Endothelial cell of hepatic sinusoid (primary cell): Measurements from ENCODE around the gene ANTXRL.
"Not testable (repeated sequence)": the region's sequence is repeated elsewhere in the genome, so short reads cannot be mapped to it uniquely, and the experiment has no call there.

Experiments used
- in situ Hi-C: cut with HindIII; loops from 2 replicates; pipeline ENCODE4 v1.10.0; 2017; ENCODE audit warnings: low sequenced_read_pairs

Gene ANTXRL

DNA sequence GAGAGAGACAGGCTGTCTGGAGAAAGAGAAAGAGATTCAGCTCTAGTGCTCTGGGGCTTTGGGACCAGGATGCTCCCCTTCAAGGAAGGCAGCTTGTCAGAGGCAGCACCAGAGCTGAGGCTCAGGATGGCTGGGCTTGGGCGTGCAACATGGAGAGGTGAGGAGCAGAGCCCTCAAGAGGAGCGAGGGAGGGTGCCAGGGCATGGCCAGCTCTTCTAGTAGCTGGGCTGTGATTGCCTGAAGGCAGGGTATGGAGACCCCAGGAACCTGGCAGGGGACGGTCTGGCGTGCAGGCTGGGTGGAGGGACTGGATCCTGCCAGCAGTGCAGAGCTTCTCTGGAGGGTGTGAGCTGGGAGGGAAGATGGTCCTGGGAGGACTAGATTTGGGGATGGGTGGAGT, 40.2 kb downstream of the ANTXRL start:
- in situ Hi-C loops = no loop called here

- in situ Hi-C loops = no loop called here
Measured at GRCh38 chr10:46327685-46328084, 40.9 kb downstream of the ANTXRL start.

DNA sequence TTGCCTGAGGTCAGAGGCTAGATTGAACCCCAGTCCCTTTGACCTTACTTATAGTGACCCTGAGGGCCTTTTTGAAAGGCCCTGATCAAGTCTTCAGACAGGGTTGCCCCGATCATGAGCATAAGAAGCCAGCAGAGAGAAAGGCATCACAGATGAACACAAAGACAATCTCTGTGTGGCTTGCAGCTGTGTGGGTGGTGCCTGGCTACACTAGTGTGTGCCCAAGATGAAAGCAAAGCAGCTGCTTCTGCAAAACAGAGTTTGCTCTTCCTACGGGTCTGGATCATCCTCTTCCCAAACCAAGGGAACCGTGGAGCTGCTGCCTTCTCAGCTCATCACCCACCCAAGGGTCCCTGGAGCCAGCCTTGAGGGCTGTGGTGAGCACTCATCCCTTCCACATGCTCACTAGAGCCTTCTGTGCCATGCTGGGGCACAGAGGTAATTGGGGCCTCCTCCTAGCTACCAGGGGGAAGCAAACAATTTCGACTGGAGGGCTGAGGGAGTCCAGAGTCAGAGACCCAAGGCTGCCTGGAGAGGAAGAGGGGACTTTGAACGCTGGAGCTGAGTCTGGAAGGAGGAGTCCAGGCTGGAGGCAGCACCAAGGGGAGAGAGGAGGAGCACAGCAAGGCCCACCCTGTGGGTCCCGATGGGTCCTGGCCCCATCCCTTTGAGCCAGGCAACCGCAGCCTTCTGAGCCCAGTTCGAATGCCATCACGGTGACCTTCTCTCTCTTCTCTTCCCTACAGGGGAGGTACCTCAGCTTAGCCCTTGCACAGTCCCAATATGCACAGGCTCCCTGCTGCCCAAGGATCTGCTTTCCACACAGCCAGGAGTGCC, 42.3 kb downstream of the ANTXRL start:
- in situ Hi-C loops = no loop called here

DNA sequence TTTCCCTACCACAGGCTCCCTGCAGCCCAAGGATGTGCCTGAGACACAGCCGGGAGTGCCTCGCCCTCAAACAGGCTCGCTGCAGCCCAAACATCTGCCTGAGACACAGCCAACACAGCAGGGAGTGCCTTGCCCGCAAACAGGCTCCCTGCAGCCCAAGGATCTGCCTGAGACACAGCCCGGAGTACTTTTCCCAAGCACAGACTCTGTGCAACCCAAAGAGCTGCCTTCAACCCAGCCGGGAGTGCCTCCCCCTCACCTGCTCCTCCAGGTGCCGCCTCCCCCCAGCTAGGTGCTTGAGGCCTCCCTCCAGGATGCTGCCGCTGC, 42.9 kb downstream of the ANTXRL start:
- in situ Hi-C loops = no loop called here

GRCh38 chr10:46330894-46331293, 44.1 kb downstream of the ANTXRL start:
- in situ Hi-C loops = no loop called here

- in situ Hi-C loops = not testable (repeated sequence)
Measured at GRCh38 chr10:46365484-46365883, 78.7 kb downstream of the ANTXRL start.

- in situ Hi-C loops = not testable (repeated sequence)
Measured at GRCh38 chr10:46367209-46367608, 80.4 kb downstream of the ANTXRL start.

- in situ Hi-C loops = not testable (repeated sequence)
Measured at GRCh38 chr10:46367666-46368240, 81.0 kb downstream of the ANTXRL start.

GRCh38 chr10:46368956-46369355, 82.2 kb downstream of the ANTXRL start:
- in situ Hi-C loops = not testable (repeated sequence)

DNA sequence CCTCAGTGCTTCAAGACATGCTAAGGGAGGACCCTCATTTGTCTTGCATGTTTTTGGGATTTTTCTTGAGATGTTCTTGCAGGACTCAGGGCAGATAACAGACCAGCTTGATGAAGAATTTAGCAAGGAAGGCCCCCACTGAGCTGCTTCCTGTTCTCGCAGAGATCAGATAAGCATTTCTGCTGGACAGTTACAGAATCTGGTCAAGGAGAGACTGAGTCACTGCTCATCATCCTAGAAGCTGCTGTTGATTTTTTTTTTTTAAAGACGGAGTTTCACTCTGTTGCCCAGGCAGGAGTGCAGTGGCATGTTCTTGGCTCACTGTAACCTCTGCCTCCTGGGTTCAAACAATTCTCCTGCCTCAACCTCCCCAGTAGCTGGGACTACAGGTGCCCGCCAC, 87.6 kb downstream of the ANTXRL start:
- in situ Hi-C loops = not testable (repeated sequence)

- in situ Hi-C loops = not testable (repeated sequence)
Measured at GRCh38 chr10:46375406-46375805, 88.6 kb downstream of the ANTXRL start, which contains the start of gene ANXA8L1. Gene ANXA8L1 (plus strand): TSS chr10:46375776. CDS start chr10:46375852, 76 bp downstream.

DNA sequence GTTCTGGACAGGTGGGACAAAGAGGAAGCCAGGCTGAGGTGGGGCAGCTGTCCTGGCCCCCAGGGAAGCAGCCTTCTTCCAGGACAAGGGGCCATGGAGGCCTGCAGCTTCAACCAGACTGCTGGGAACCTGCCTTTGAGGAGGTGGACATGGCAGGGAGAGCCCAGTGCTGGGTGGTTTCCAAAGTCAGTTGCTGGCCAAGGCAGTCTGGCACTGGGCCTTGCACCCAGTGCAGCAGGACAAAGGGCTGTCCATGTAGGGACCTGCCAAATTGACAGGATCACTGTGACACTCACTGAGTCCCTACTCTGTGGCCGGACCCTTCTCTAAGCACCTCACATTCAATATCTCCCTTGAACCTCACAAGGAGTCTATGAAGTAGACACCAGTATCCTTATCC, 90.2 kb downstream of the ANTXRL start:
- in situ Hi-C loops = not testable (repeated sequence)

- in situ Hi-C loops = not testable (repeated sequence)
Measured at GRCh38 chr10:46377651-46378050, 90.9 kb downstream of the ANTXRL start.

- in situ Hi-C loops = not testable (repeated sequence)
Measured at GRCh38 chr10:46378108-46378507, 91.3 kb downstream of the ANTXRL start.

- in situ Hi-C loops = not testable (repeated sequence)
Measured at GRCh38 chr10:46379233-46379848, 92.5 kb downstream of the ANTXRL start.
